HCT116 (cell line): ENCODE data around the gene TGM4. TPM values are rescaled to one million over a fixed set of nuclear protein-coding genes. Genes with fewer than 3 reads are reported as not detected.

Source experiments
- ATAC-seq: fragments of 200-7000 bp; cut with Tn5 transposase; 2 replicates; pipeline ENCODE4 v1.9.1; 2020; ENCODE audit warnings: mild to moderate bottlenecking, moderate library complexity
- BruUV-seq: library from RNA; stranded (reverse); fragments of 400-500 nt; replicated peaks from 2 replicates; lab custom pipeline; 2021; lab: Mats Ljungman, UMichigan
- CTCF ChIA-PET: fragments of 300-600 bp; sonication (Branson Sonifier 250); formaldehyde crosslinking; loops from one replicate; lab custom pipeline; 2021; ENCODE audit warnings: antibody characterized with exemption; lab: Charles Lee
- POLR2A ChIA-PET: fragments of 300-600, 350-600 bp; sonication (Branson Sonifier 250); formaldehyde crosslinking; loops from one replicate; lab custom pipeline; 2021; ENCODE audit warnings: antibody characterized with exemption; lab: Charles Lee
- RAD21 ChIA-PET, 2 experiments: fragments of 300-600 bp; sonication (Branson Sonifier 250); formaldehyde crosslinking; loops; one replicate each; lab custom pipeline; 2023; ENCODE audit warnings: low total read pairs in 2 of 2; ENCODE audit not compliant: uncharacterized antibody in 2 of 2, unreplicated experiment in 2 of 2, low non-redundant PET in 1 of 2; lab: Charles Lee
- DNase-seq: peaks from one replicate; pipeline ENCODE4 v3.0.0-alpha.2; 2010; ENCODE audit warnings: low read depth, low spot score
- H2AFZ ChIP-seq: fragments of 200-600 bp; shearing (Covaris generic), sonication (generic); 2 replicates; pipeline ENCODE4 v1.6.1; 2017; ENCODE audit warnings: low read depth, mixed run types, mixed read lengths, antibody characterized with exemption, low read length; ENCODE audit not compliant: poor library complexity, severe bottlenecking
- H3K27ac ChIP-seq: 2 replicates; pipeline ENCODE4 v1.5.1; 2012; ENCODE audit warnings: low read depth, low read length
- H3K27me3 ChIP-seq: fragments of 200-600 bp; sonication (generic); 2 replicates; pipeline ENCODE4 v1.6.1; 2016; ENCODE audit warnings: mixed run types, low read length, mixed read lengths; ENCODE audit not compliant: insufficient read depth
- H3K36me3 ChIP-seq, 2 experiments: fragments of 200-500 bp in 1 of 2; fragments of 200-600 bp in 1 of 2; sonication (Bioruptor generic) in 1 of 2; sonication (generic) in 1 of 2; 2 replicates each; pipeline versions ENCODE4 v1.5.1 to v1.6.1; 2014 to 2016; ENCODE audit warnings: low read length in 2 of 2, inconsistent platforms in 1 of 2, mixed read lengths in 1 of 2, mixed run types in 1 of 2; ENCODE audit not compliant: insufficient read depth in 2 of 2, control insufficient read depth in 1 of 2
- H3K4me1 ChIP-seq, 2 experiments: fragments of 200-600 bp in 1 of 2; sonication (generic) in 1 of 2; 2 replicates each; pipeline versions ENCODE4 v1.5.1 to v1.6.1; 2012 to 2017; ENCODE audit warnings: low read length in 2 of 2, inconsistent platforms in 1 of 2, mild to moderate bottlenecking in 1 of 2, mixed read lengths in 1 of 2, mixed run types in 1 of 2, moderate library complexity in 1 of 2; ENCODE audit not compliant: insufficient read depth in 2 of 2, control insufficient read depth in 1 of 2
- H3K4me2 ChIP-seq: fragments of 200-600 bp; sonication (generic); 2 replicates; pipeline ENCODE4 v1.6.1; 2017; ENCODE audit warnings: mixed run types, low read length, mixed read lengths
- H3K4me3 ChIP-seq, 2 experiments: fragments of 200-600 bp in 1 of 2; sonication (generic) in 1 of 2; replicated peaks in 1 of 2; 2 replicates each; pipeline ENCODE4 v1.5.1; 2011 to 2016; ENCODE audit warnings: low read length in 2 of 2, control low read depth in 1 of 2, low read depth in 1 of 2, mild to moderate bottlenecking in 1 of 2, mixed read lengths in 1 of 2, mixed run types in 1 of 2
- H3K79me2 ChIP-seq: fragments of 200-600 bp; sonication (generic); 2 replicates; pipeline ENCODE4 v1.6.1; 2017; ENCODE audit warnings: mild to moderate bottlenecking, mixed run types, low read length, moderate library complexity, mixed read lengths; ENCODE audit not compliant: insufficient read depth
- H3K9ac ChIP-seq: fragments of 200-600 bp; sonication (generic); 2 replicates; pipeline ENCODE4 v1.6.1; 2016; ENCODE audit warnings: low read length, mixed read lengths
- H3K9me2 ChIP-seq: fragments of 200-600 bp; sonication (generic), shearing (Covaris generic); 2 replicates; pipeline ENCODE4 v1.6.1; 2017; ENCODE audit warnings: mixed run types, mild to moderate bottlenecking, moderate library complexity; ENCODE audit not compliant: insufficient read depth
- H3K9me3 ChIP-seq, 2 experiments: fragments of 200-500 bp in 1 of 2; fragments of 200-600 bp in 1 of 2; sonication (Bioruptor generic) in 1 of 2; sonication (generic) in 1 of 2; 2 replicates each; pipeline ENCODE4 v1.6.1; 2014 to 2017; ENCODE audit warnings: low read length in 2 of 2, mixed read lengths in 2 of 2, inconsistent platforms in 1 of 2, low read depth in 1 of 2, mild to moderate bottlenecking in 1 of 2, mixed run types in 1 of 2, moderate library complexity in 1 of 2; ENCODE audit not compliant: control insufficient read depth in 1 of 2, insufficient read depth in 1 of 2
- H4K20me1 ChIP-seq: fragments of 200-600 bp; sonication (generic), shearing (Covaris generic); 2 replicates; pipeline ENCODE4 v1.6.1; 2017; ENCODE audit warnings: mixed run types, mild to moderate bottlenecking, moderate library complexity; ENCODE audit not compliant: insufficient read depth
- ATF3 ChIP-seq: IDR thresholded peaks from 2 replicates; pipeline ENCODE4 v1.6.1; 2012
- CTCF ChIP-seq, 3 experiments: fragments of 200-600 bp in 1 of 3; sonication (generic) in 1 of 3; IDR thresholded peaks in 2 of 3; conservative IDR thresholded peaks in 1 of 3; 2 replicates each; pipeline ENCODE4 v1.5.1; 2012 to 2017; ENCODE audit warnings: low read depth in 2 of 3, low read length in 2 of 3, antibody characterized with exemption in 1 of 3, borderline replicate concordance in 1 of 3, control low read depth in 1 of 3, mild to moderate bottlenecking in 1 of 3, mixed read lengths in 1 of 3, mixed run types in 1 of 3, moderate library complexity in 1 of 3; ENCODE audit not compliant: insufficient read depth in 1 of 3
- EGR1 ChIP-seq: IDR thresholded peaks from 2 replicates; pipeline ENCODE4 v1.6.1; 2012; ENCODE audit warnings: low read depth
- ELF1 ChIP-seq: IDR thresholded peaks from 2 replicates; pipeline ENCODE4 v1.6.1; 2012; ENCODE audit warnings: low read depth, borderline replicate concordance
- EZH2 ChIP-seq: fragments of 200-600 bp; sonication (generic); IDR thresholded peaks from 2 replicates; pipeline ENCODE4 v1.6.1; 2017; ENCODE audit warnings: antibody characterized with exemption, mixed run types
- EZH2phosphoT487 ChIP-seq: fragments of 200-600 bp; IDR thresholded peaks from 2 replicates; pipeline ENCODE4 v1.6.1; 2018; ENCODE audit warnings: antibody characterized with exemption, borderline replicate concordance
- RAD21 ChIP-seq: IDR thresholded peaks from 2 replicates; pipeline ENCODE4 v1.6.1; 2012; ENCODE audit warnings: low read depth, mild to moderate bottlenecking
- REST ChIP-seq: IDR thresholded peaks from 2 replicates; pipeline ENCODE4 v1.6.1; 2012; ENCODE audit warnings: low read depth
- SIN3A ChIP-seq: IDR thresholded peaks from 2 replicates; pipeline ENCODE4 v1.6.1; 2012; ENCODE audit warnings: low read depth
- SP1 ChIP-seq: IDR thresholded peaks from 2 replicates; pipeline ENCODE4 v1.6.1; 2012; ENCODE audit warnings: low read depth
- intact Hi-C: fragments of 100-400 bp; cut with micrococcal nuclease; formaldehyde crosslinking; loops from 2 replicates; pipeline ENCODE4 v1.10.0; 2022
- total RNA-seq: library from RNA; stranded (reverse); gene quantifications from one replicate; pipeline ENCODE4 v1.2.1, GENCODE V29; 2021; ENCODE audit not compliant: unreplicated experiment

TGM4 gene
- total RNA-seq, 1 experiment from 2014 or later: not detected

GRCh38 chr3:44877333-44877732 is 2.9 kb downstream of the TGM4 start:
- CTCF ChIA-PET: no interaction called here
- Histone ChIP-seq H3K4me2 (no peak overlapping the region), H3K9me3 (no peaks in the 10 kb centered on the region), H4K20me1 (no peaks in the 10 kb centered on the region), H3K4me3 (no peak overlapping the region), H2AFZ (no peak overlapping the region), H3K36me3 (no peaks in the 10 kb centered on the region), H3K27ac (no peak overlapping the region), H3K9me2 (no peaks in the 10 kb centered on the region), H3K9ac (no peak overlapping the region), H3K27me3 (no peaks in the 10 kb centered on the region), H3K79me2 (no peaks in the 10 kb centered on the region), H3K4me1 (peaks cover 0 to 5% of the 10 kb centered on the region in 2 experiments; a peak in 1 of 4 replicates)
- RAD21 ChIA-PET: no interaction called here
- BruUV-seq: no TSS peak
- intact Hi-C loops: no loop called here
- no peak for ATAC-seq
- DNase-seq: no peak
- TF ChIP-seq CTCF (IDR thresholded peaks at IDR 0.05 in 2 of 3, conservative IDR thresholded peaks at IDR 0.05 in 1 of 3; ENCODE audit: borderline replicate concordance in 1 of 3, insufficient read depth in 1 of 3, low read depth in 2 of 3, low read length in 2 of 3) (no peak), ATF3 (no peak), EZH2 (no peak), EZH2phosphoT487 (no peak), SP1 (no peak), ELF1 (no peak), EGR1 (no peak), SIN3A (no peak)
- POLR2A ChIA-PET: no interaction called here

- ChIA-PET RAD21 (no interaction called here), POLR2A (no interaction called here), CTCF (no interaction called here)
- H3K4me1 ChIP-seq: peaks cover 22 to 31% of the 10 kb centered on the region in 2 experiments
- ATAC-seq (no peak), DNase-seq (no peak)
- H3K4me3 ChIP-seq: no peak overlapping the region
- no peak overlapping the region for H3K27ac ChIP-seq
- TF ChIP-seq RAD21 (0 out of 2 replicates have a peak, but pooled peaks have one; percentile 5), REST (no peak)
- H4K20me1 ChIP-seq: no peaks in the 10 kb centered on the region
- H3K27me3 ChIP-seq: no peaks in the 10 kb centered on the region
- H3K9me2 ChIP-seq: no peaks in the 10 kb centered on the region
- H3K9me3 ChIP-seq: no peaks in the 10 kb centered on the region
- H3K9ac ChIP-seq: no peak overlapping the region
- H3K4me2 ChIP-seq: no peak overlapping the region
- H3K36me3 ChIP-seq: no peaks in the 10 kb centered on the region
- no TSS peak for BruUV-seq
- intact Hi-C loops: no loop called here
- H3K79me2 ChIP-seq: no peaks in the 10 kb centered on the region
- H2AFZ ChIP-seq: no peak overlapping the region
These were observed 5.9 kb downstream of the TGM4 start for GRCh38 chr3:44880284-44880683.
